SK-N-MC (cell line): ENCODE results near the gene CPOX.

Source experiments
- EZH2 ChIP-seq: fragments of 200-600 bp; sonication (generic); IDR thresholded peaks from one replicate; pipeline ENCODE4 v1.6.1; 2017; ENCODE audit warnings: antibody characterized with exemption
- POLR2AphosphoS5 ChIP-seq: IDR thresholded peaks from 2 replicates; pipeline ENCODE4 v1.6.1; 2012; ENCODE audit warnings: mild to moderate bottlenecking, low read depth, low read length, borderline replicate concordance

DNA sequence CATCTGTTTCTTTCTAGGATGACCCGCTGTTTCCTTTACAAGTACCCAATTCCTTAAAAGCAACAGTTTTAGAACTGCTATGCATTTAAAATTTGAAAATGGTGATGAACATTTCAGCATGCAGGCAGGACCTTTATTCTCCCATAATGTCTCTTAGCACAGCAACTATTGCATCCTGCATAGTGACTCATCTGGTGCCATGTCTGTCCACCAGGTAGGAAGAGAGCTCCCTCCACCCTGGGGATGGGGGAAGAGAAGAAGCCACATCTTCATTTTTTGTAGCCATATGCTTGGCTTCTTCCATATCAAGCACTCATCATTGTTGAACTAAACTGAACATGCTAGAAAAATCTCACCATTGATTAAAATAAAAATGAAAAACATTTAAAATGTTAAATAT is 51.7 kb downstream of the CPOX start:
- TF ChIP-seq POLR2AphosphoS5, result no peak
- no peak for TF ChIP-seq EZH2
